Vagina (tissue), 2 donors: ENCODE results near the gene PPT2. TPM values are rescaled to one million over a fixed set of nuclear protein-coding genes. Genes with fewer than 3 reads are reported as not detected.

Experiments
- DNase-seq, 2 donors: peaks; one replicate each; pipeline ENCODE4 v3.0.0-alpha.2; 2017; ENCODE audit errors: extremely low spot score in 2 of 2
- H3K27ac ChIP-seq: fragments of 200-600 bp; sonication (generic); one replicate; pipeline ENCODE4 v1.5.1; 2019
- H3K27me3 ChIP-seq: fragments of 200-600 bp; sonication (generic); one replicate; pipeline ENCODE4 v1.5.1; 2019
- H3K36me3 ChIP-seq, 2 donors: fragments of 200-600 bp; sonication (generic); one replicate each; pipeline ENCODE4 v1.5.1; 2017 to 2019
- H3K4me1 ChIP-seq: fragments of 200-600 bp; sonication (generic); one replicate; pipeline ENCODE4 v1.5.1; 2019
- H3K4me3 ChIP-seq, 2 donors: fragments of 200-600 bp; sonication (generic); 1 replicate in 1 of 2; 2 replicates in 1 of 2; pipeline ENCODE4 v1.5.1; 2016 to 2019
- H3K9me3 ChIP-seq: fragments of 200-600 bp; sonication (generic); one replicate; pipeline ENCODE4 v1.5.1; 2019
- CTCF ChIP-seq, 3 experiments: fragments of 450-650 bp in 2 of 3; fragments of 200-600 bp in 1 of 3; sonication (generic) in 1 of 3; IDR thresholded peaks; one replicate each; pipeline ENCODE4 v1.5.1; 2017 to 2019; ENCODE audit warnings: antibody characterized with exemption in 3 of 3, mild to moderate bottlenecking in 2 of 3, moderate library complexity in 2 of 3
- POLR2A ChIP-seq, 2 donors: fragments of 450-650 bp; IDR thresholded peaks; one replicate each; pipeline ENCODE4 v1.6.1; 2017; ENCODE audit warnings: antibody characterized with exemption in 2 of 2, mild to moderate bottlenecking in 2 of 2, moderate library complexity in 2 of 2
- POLR2AphosphoS5 ChIP-seq, 2 donors: sonication (generic); formaldehyde crosslinking; IDR thresholded peaks; one replicate each; pipeline ENCODE4 v1.9.0; 2017; ENCODE audit warnings: antibody characterized with exemption in 2 of 2, mild to moderate bottlenecking in 2 of 2, low read depth in 1 of 2; ENCODE audit not compliant: insufficient read depth in 1 of 2
- intact Hi-C: fragments of 100-400 bp; cut with DNase I; formaldehyde crosslinking; loops from one replicate; pipeline ENCODE4 v1.15.1; 2023
- total RNA-seq: library from RNA; depleted of rRNA; stranded (reverse); fragments of >200 nt; gene quantifications from one replicate; pipeline ENCODE4 v1.2.3, GENCODE V29; 2016

PPT2 gene
- total RNA-seq, 1 donor from 2014 or later, result 31.9 TPM

GRCh38 chr6:32132110-32132509 lies 21.8 kb upstream of the PPT2 start:
- Histone ChIP-seq H3K4me1 (peaks cover 24% of the 10 kb centered on the region), H3K27me3 (no peaks in the 10 kb centered on the region), H3K27ac (no peak overlapping the region), H3K9me3 (no peaks in the 10 kb centered on the region), H3K36me3 (no peaks in the 10 kb centered on the region), H3K4me3 (no peak overlapping the region)
- DNase-seq, result no peak
- TF ChIP-seq POLR2AphosphoS5 (IDR thresholded peaks at IDR 0.05; ENCODE audit: insufficient read depth in 1 of 2, low read depth in 1 of 2) (peak in 1 of 2 donors; percentile 82), POLR2A (IDR thresholded peaks at IDR 0.05) (no peak), CTCF (IDR thresholded peaks at IDR 0.05) (no peak)
- intact Hi-C loops, result no loop called here

- Histone ChIP-seq H3K4me1 (peaks cover 15% of the 10 kb centered on the region), H3K27ac (no peak overlapping the region), H3K4me3 (no peak overlapping the region), H3K36me3 (no peaks in the 10 kb centered on the region), H3K9me3 (no peaks in the 10 kb centered on the region), H3K27me3 (no peaks in the 10 kb centered on the region)
- no peak for DNase-seq
- TF ChIP-seq POLR2A (IDR thresholded peaks at IDR 0.05) (no peak), POLR2AphosphoS5 (IDR thresholded peaks at IDR 0.05; ENCODE audit: insufficient read depth in 1 of 2, low read depth in 1 of 2) (no peak), CTCF (IDR thresholded peaks at IDR 0.05) (no peak)
- intact Hi-C loops, result no loop called here
Measured at GRCh38 chr6:32133786-32134185, 20.2 kb upstream of the PPT2 start.

- Histone ChIP-seq H3K4me1 (no peaks in the 10 kb centered on the region), H3K4me3 (no peak overlapping the region), H3K9me3 (no peaks in the 10 kb centered on the region), H3K27ac (no peak overlapping the region), H3K27me3 (no peaks in the 10 kb centered on the region), H3K36me3 (no peaks in the 10 kb centered on the region)
- intact Hi-C loops, result no loop called here
- TF ChIP-seq POLR2AphosphoS5 (IDR thresholded peaks at IDR 0.05; ENCODE audit: insufficient read depth in 1 of 2, low read depth in 1 of 2) (no peak), POLR2A (IDR thresholded peaks at IDR 0.05) (no peak), CTCF (IDR thresholded peaks at IDR 0.05) (no peak)
- no peak for DNase-seq
Measured at GRCh38 chr6:32137454-32137853, 16.5 kb upstream of the PPT2 start.

- no peaks in the 10 kb centered on the region for H3K4me1 ChIP-seq
- H3K36me3 ChIP-seq, result no peaks in the 10 kb centered on the region
- no peak for DNase-seq
- H3K4me3 ChIP-seq, result no peak overlapping the region
- H3K27ac ChIP-seq, result no peak overlapping the region
- no peaks in the 10 kb centered on the region for H3K27me3 ChIP-seq
- no peaks in the 10 kb centered on the region for H3K9me3 ChIP-seq
- intact Hi-C loops, result no loop called here
- no peak for TF ChIP-seq POLR2A (IDR thresholded peaks at IDR 0.05)
Measured at GRCh38 chr6:32139590-32139989, 14.4 kb upstream of the PPT2 start.

GRCh38 chr6:32140420-32141046 lies 13.4 kb upstream of the PPT2 start:
- no peak for DNase-seq
- H3K9me3 ChIP-seq, result no peaks in the 10 kb centered on the region
- intact Hi-C loops, result no loop called here
- no peaks in the 10 kb centered on the region for H3K27me3 ChIP-seq
- no peak overlapping the region for H3K27ac ChIP-seq
- no peak overlapping the region for H3K4me3 ChIP-seq
- no peaks in the 10 kb centered on the region for H3K4me1 ChIP-seq
- H3K36me3 ChIP-seq, result no peaks in the 10 kb centered on the region
- no peak for TF ChIP-seq POLR2A (IDR thresholded peaks at IDR 0.05)
- no peak for TF ChIP-seq POLR2AphosphoS5 (IDR thresholded peaks at IDR 0.05; ENCODE audit: insufficient read depth in 1 of 2, low read depth in 1 of 2)
- TF ChIP-seq CTCF (IDR thresholded peaks at IDR 0.05), result no peak
